T-helper 2 cell treated with Interferon-gamma antibody and Interleukin-4, amounts not matched to agents 5 μg/mL and 100 μg/mL, for 36 hours (primary cell): ENCODE measurements around the gene KIAA1614.
A peak's percentile ranks its signal among the peaks of the same experiment; 100 is the strongest.

ENCODE experiments used
- DNase-seq: peaks from one replicate; pipeline ENCODE4 v3.0.0; 2021; ENCODE audit warnings: low spot score
- H3K27ac Mint-ChIP-seq: one replicate; pipeline ENCODE4 v1.8.0; 2021; ENCODE audit warnings: mild to moderate bottlenecking, mixed read lengths
- H3K27me3 Mint-ChIP-seq: one replicate; pipeline ENCODE4 v1.8.0; 2021; ENCODE audit warnings: low read depth, mixed read lengths
- H3K36me3 Mint-ChIP-seq: one replicate; pipeline ENCODE4 v1.8.0; 2021; ENCODE audit warnings: low read depth, mixed read lengths
- H3K4me1 Mint-ChIP-seq: one replicate; pipeline ENCODE4 v1.8.0; 2021; ENCODE audit warnings: low read depth, mixed read lengths
- H3K4me3 Mint-ChIP-seq: one replicate; pipeline ENCODE4 v1.8.0; 2022; ENCODE audit warnings: mild to moderate bottlenecking, moderate library complexity, mixed read lengths
- H3K9me3 Mint-ChIP-seq: one replicate; pipeline ENCODE4 v1.8.0; 2021; ENCODE audit warnings: mixed read lengths

KIAA1614 gene

GRCh38 chr1:180899262-180899661, 13.4 kb upstream of the KIAA1614 start:
- no peaks in the 10 kb centered on the region for H3K36me3 Mint-ChIP-seq
- H3K4me3 Mint-ChIP-seq: no peak overlapping the region
- no peaks in the 10 kb centered on the region for H3K9me3 Mint-ChIP-seq
- peaks cover 9% of the 10 kb centered on the region for H3K27me3 Mint-ChIP-seq
- DNase-seq: no peak
- no peak overlapping the region for H3K27ac Mint-ChIP-seq
- H3K4me1 Mint-ChIP-seq: no peaks in the 10 kb centered on the region

GRCh38 chr1:180901076-180901990, 11.4 kb upstream of the KIAA1614 start:
- H3K27me3 Mint-ChIP-seq: peaks cover 6% of the 10 kb centered on the region
- no peaks in the 10 kb centered on the region for H3K9me3 Mint-ChIP-seq
- H3K27ac Mint-ChIP-seq: no peak overlapping the region
- no peaks in the 10 kb centered on the region for H3K36me3 Mint-ChIP-seq
- no peak for DNase-seq
- H3K4me1 Mint-ChIP-seq: no peaks in the 10 kb centered on the region
- H3K4me3 Mint-ChIP-seq: no peak overlapping the region

GRCh38 chr1:180902541-180902940, 10.2 kb upstream of the KIAA1614 start:
- H3K36me3 Mint-ChIP-seq: no peaks in the 10 kb centered on the region
- H3K4me1 Mint-ChIP-seq: no peaks in the 10 kb centered on the region
- no peak overlapping the region for H3K27ac Mint-ChIP-seq

GRCh38 chr1:180905927-180906326, 6.8 kb upstream of the KIAA1614 start:
- Mint-ChIP-seq H3K27ac (no peak overlapping the region), H3K4me1 (peaks cover 8% of the 10 kb centered on the region), H3K27me3 (peaks cover 11% of the 10 kb centered on the region), H3K36me3 (no peaks in the 10 kb centered on the region), H3K4me3 (no peak overlapping the region), H3K9me3 (no peaks in the 10 kb centered on the region)
- DNase-seq: no peak

More at GRCh38 chr1:180902541-180902940, 10.2 kb upstream of the KIAA1614 start:
- H3K4me3 Mint-ChIP-seq: no peak overlapping the region
- no peaks in the 10 kb centered on the region for H3K9me3 Mint-ChIP-seq
- no peak for DNase-seq
- peaks cover 6% of the 10 kb centered on the region for H3K27me3 Mint-ChIP-seq

- H3K27ac Mint-ChIP-seq: no peak overlapping the region
- no peaks in the 10 kb centered on the region for H3K9me3 Mint-ChIP-seq
- H3K36me3 Mint-ChIP-seq: no peaks in the 10 kb centered on the region
- H3K27me3 Mint-ChIP-seq: peaks cover 13% of the 10 kb centered on the region
- no peak for DNase-seq
- H3K4me1 Mint-ChIP-seq: peaks cover 8% of the 10 kb centered on the region
- no peak overlapping the region for H3K4me3 Mint-ChIP-seq
Measured at GRCh38 chr1:180906511-180906910, 6.2 kb upstream of the KIAA1614 start.

GRCh38 chr1:180907313-180908055, 5.2 kb upstream of the KIAA1614 start:
- Mint-ChIP-seq H3K4me3 (no peak overlapping the region), H3K9me3 (no peaks in the 10 kb centered on the region), H3K27ac (no peak overlapping the region), H3K27me3 (peaks cover 18% of the 10 kb centered on the region), H3K4me1 (peaks cover 10% of the 10 kb centered on the region), H3K36me3 (no peaks in the 10 kb centered on the region)
- no peak for DNase-seq

- Mint-ChIP-seq H3K27ac (no peak overlapping the region), H3K4me1 (peaks cover 10% of the 10 kb centered on the region), H3K36me3 (no peaks in the 10 kb centered on the region), H3K27me3 (peaks cover 18% of the 10 kb centered on the region), H3K4me3 (no peak overlapping the region), H3K9me3 (no peaks in the 10 kb centered on the region)
- no peak for DNase-seq
Measured at GRCh38 chr1:180908074-180908765, 4.5 kb upstream of the KIAA1614 start.

- Mint-ChIP-seq H3K4me1 (peaks cover 12% of the 10 kb centered on the region), H3K9me3 (no peaks in the 10 kb centered on the region), H3K4me3 (no peak overlapping the region), H3K36me3 (no peaks in the 10 kb centered on the region), H3K27ac (no peak overlapping the region), H3K27me3 (peaks cover 25% of the 10 kb centered on the region)
- no peak for DNase-seq
Measured at GRCh38 chr1:180909005-180909414, 3.7 kb upstream of the KIAA1614 start.

GRCh38 chr1:180909462-180909976, 3.2 kb upstream of the KIAA1614 start:
- H3K9me3 Mint-ChIP-seq: no peaks in the 10 kb centered on the region
- peaks cover 30% of the 10 kb centered on the region for H3K27me3 Mint-ChIP-seq
- H3K27ac Mint-ChIP-seq: no peak overlapping the region
- H3K4me1 Mint-ChIP-seq: peaks cover 12% of the 10 kb centered on the region
- no peak for DNase-seq
- H3K4me3 Mint-ChIP-seq: no peak overlapping the region
- no peaks in the 10 kb centered on the region for H3K36me3 Mint-ChIP-seq

GRCh38 chr1:180911640-180912191, 981 bp upstream of the KIAA1614 start:
- Mint-ChIP-seq H3K27me3 (peaks cover 39% of the 10 kb centered on the region), H3K36me3 (no peaks in the 10 kb centered on the region), H3K4me3 (peak overlapping the region; percentile 47), H3K9me3 (no peaks in the 10 kb centered on the region), H3K27ac (no peak overlapping the region), H3K4me1 (peaks cover 12% of the 10 kb centered on the region)
- DNase-seq: no peak

GRCh38 chr1:180912211-180912800, 391 bp upstream of the KIAA1614 start:
- Mint-ChIP-seq H3K4me3 (peak overlapping the region; percentile 47), H3K9me3 (no peaks in the 10 kb centered on the region), H3K36me3 (no peaks in the 10 kb centered on the region), H3K27me3 (peaks cover 39% of the 10 kb centered on the region), H3K27ac (no peak overlapping the region), H3K4me1 (peaks cover 12% of the 10 kb centered on the region)
- DNase-seq: no peak

- H3K4me1 Mint-ChIP-seq: peaks cover 4% of the 10 kb centered on the region
- no peak overlapping the region for H3K4me3 Mint-ChIP-seq
- no peaks in the 10 kb centered on the region for H3K9me3 Mint-ChIP-seq
- H3K27me3 Mint-ChIP-seq: peaks cover 36% of the 10 kb centered on the region
- no peak overlapping the region for H3K27ac Mint-ChIP-seq
- no peaks in the 10 kb centered on the region for H3K36me3 Mint-ChIP-seq
- no peak for DNase-seq
Measured at GRCh38 chr1:180915426-180915965, 2.8 kb downstream of the KIAA1614 start.
